SK-MEL-5 (cell line): ENCODE measurements around the gene HTD2. TPM values are rescaled to one million over a fixed set of nuclear protein-coding genes. Genes with fewer than 3 reads are reported as not detected.
"Not testable (repeated sequence)": the region's sequence is repeated elsewhere in the genome, so short reads cannot be mapped to it uniquely, and the experiment has no call there.

Experiments
- DNase-seq: peaks from one replicate; pipeline ENCODE4 v3.0.0-alpha.2; 2016; ENCODE audit warnings: low read depth, low spot score
- in situ Hi-C: cut with HindIII; loops from 2 replicates; pipeline ENCODE4 v1.10.0; 2016; ENCODE audit warnings: low sequenced_read_pairs, high pct_unique_total_duplicates, low pct_unique_long_range_greater_than_20kb
- total RNA-seq: library from RNA; depleted of rRNA; stranded (reverse); fragments of >200 nt; shearing (Covaris generic); gene quantifications from 2 replicates; pipeline ENCODE4 v1.2.3, GENCODE V29; 2014

HTD2 gene
- total RNA-seq, 1 experiment from 2014 or later, result 14.4 TPM

DNA sequence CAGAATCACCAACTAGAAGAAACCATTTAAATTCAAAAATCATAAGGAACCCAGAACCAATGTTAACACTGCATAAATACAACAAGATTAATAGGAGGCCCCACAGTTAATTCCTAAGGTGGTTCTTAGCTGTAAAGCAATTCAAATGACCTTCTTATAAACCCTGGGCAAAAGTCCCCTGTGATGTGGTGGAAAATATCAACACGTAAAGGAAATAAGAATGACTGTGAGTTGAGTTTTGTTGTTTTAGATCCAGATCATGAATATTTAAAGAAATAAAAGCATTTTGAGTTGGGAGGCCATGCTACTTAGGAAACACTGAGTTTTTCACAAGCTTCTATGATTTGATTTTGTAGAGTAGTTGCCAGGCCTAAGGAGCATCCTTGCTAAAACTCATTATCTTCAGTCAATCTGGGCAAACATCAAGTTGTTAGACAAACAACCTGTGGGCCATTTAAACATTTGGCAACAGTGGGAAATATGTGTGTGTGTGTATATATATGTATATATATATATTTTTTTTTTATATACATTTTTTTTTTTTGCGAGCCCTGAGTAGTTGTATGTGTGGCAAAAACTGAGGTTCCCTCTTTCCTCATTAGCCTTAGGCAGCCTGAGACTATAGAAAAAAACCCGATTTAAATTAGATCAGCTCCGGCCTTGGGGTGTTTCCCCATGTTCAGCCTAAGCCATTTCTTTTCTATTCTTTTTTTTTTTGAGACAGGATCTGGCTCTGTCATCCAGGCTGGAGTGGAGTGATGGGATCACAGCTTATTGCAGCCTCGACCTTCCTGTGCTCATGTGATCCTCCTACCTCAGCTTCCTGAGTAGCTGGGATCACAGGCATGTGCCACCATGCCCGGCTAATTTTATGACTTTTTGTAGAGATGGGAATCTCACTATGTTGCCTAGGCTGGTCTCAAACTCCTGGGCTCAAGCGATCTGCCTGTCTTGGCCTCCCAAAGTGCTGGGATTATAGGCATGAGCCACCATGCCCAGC is 18.4 kb downstream of the HTD2 start:
- in situ Hi-C loops, result no loop called here
- DNase-seq, result no peak

DNA sequence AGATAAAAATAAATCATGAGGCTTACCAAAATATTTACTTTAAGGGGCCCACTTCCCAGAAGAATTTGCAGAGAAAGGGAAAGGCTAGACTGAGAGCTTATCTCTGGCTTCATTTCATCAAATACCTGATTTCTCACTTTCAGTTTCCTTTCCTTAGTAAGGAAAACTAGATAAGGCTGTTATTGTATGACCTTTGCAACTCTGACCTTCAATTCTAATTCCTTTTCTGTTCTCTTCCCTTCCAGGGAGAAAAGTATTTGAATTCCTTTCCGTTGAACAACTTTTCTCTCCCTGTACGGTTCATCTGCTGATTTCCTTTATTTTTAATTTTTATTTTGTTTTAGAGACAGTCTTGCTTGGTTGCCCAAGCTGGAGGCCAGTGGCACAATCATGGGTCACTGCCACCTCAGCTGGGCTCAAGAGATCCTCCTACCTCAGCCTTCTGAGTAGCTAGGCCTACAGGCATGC is 19.2 kb downstream of the HTD2 start:
- in situ Hi-C loops, result no loop called here
- DNase-seq, result no peak

- DNase-seq, result no peak
- in situ Hi-C loops, result no loop called here
Measured at GRCh38 chr3:58326267-58326900, 20.1 kb downstream of the HTD2 start.

GRCh38 chr3:58329150-58329921 is 23.0 kb downstream of the HTD2 start:
- in situ Hi-C loops, result no loop called here
- no peak for DNase-seq

GRCh38 chr3:58329922-58330413 is 23.6 kb downstream of the HTD2 start:
- no peak for DNase-seq
- in situ Hi-C loops, result no loop called here

GRCh38 chr3:58331593-58332152 is 25.4 kb downstream of the HTD2 start:
- in situ Hi-C loops, result no loop called here
- DNase-seq, result no peak

GRCh38 chr3:58332575-58333188 is 26.4 kb downstream of the HTD2 start, which contains the start of gene PXK:
Gene PXK, plus strand, starts transcription at chr3:58332892. Its CDS starts 97 bp downstream, at chr3:58332989.
- in situ Hi-C loops, result no loop called here
- DNase-seq, result peak; percentile 70

DNA sequence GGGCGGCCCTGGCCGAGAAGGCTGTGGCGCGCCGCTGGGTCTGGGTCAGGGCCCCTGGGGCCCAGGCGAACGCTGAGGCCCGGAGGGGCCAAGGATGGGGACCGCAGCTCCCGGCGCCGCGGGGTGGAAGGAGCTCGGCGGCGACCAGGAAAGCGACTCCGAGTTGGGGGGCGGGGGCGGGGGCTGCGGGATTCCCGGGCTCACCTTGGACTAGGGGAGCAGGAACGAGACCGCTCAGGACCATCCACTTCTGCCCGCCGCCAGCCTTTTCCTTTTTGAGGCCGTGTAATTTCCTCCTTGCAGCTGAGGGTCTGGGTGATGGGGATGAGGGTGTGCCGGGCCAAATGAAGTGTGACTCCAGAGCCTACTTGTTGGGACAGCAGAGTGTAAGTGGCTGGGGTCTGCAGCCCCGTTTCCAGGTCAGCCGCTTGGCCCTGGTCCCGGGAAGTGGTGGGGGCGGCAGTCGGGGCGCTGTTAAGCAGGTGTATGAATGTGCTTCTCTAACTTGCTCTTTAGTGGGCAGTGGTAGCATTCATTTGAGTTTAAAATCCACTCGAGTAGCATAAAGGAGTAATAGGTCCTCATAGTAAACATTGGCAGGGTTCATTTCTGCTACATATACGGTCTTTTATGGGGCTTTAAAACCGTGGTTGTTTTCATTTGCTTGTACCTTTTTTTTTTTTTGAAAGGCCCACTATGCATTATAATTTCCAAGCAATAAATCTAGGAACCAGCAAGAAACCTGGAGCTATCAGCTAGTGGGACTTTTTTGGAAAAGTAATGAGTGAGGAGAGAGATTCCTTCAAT is 27.1 kb downstream of the HTD2 start:
- in situ Hi-C loops, result no loop called here
- peak; percentile 23 for DNase-seq

GRCh38 chr3:58334013-58334321 is 27.6 kb downstream of the HTD2 start:
- in situ Hi-C loops, result no loop called here
- peak; percentile 89 for DNase-seq

GRCh38 chr3:58334506-58334884 is 28.2 kb downstream of the HTD2 start:
- in situ Hi-C loops, result no loop called here
- DNase-seq, result no peak

DNA sequence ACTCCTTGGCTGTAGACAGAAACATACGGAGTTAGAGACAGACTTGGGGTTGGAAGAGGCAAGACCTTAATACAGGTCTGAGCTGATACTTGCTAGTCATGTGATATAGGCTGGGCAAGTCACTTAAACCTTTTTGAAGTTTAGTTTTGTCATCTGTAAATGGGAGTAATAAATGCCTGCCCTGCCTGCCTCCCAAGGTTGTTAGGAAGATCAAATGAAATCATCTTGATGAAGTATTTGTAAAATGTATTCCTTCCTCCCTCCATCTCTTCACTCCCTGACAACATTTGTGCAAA is 29.3 kb downstream of the HTD2 start:
- no peak for DNase-seq
- in situ Hi-C loops, result no loop called here

DNA sequence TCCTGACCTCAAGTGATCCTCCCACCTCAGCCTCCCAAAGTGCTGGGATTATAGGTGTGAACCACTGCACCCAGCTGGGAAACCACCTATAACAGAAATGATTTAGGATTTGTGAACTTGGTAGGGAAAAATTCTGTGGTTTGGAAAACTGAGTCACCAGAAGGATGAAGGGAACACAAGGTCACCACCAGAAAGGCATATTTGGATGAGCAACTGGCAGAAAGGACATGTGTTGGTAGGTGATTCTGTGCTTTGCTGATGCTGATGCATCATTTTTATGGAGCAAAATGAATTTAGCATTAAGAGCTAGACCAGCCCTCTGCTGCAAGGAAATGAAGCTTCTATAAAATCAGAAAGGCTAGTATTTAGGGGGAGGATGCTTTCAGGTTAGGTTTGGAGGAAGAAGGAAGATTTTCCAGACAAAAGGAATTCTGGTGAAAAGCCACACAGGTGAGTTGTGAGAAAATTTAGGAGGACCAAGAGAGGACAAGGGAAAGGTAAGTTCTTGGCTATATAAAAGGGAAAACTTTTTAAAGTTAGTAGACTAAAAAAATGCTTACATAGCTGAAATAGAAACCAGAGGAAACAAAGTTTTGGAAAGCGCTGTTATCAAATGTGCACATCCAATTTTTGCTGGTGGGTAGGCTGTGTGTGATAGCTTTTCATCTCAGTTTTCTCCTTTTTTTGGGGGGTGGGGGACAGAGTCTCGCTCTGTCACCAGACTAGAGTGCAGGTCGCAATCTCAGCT is 30.0 kb downstream of the HTD2 start:
- no peak for DNase-seq
- in situ Hi-C loops, result no loop called here

- no peak for DNase-seq
- in situ Hi-C loops, result no loop called here
Measured at GRCh38 chr3:58337190-58337589, 30.9 kb downstream of the HTD2 start.

- DNase-seq, in situ Hi-C loops: not testable (repeated sequence)
Measured at GRCh38 chr3:58339146-58339545, 32.8 kb downstream of the HTD2 start.

DNA sequence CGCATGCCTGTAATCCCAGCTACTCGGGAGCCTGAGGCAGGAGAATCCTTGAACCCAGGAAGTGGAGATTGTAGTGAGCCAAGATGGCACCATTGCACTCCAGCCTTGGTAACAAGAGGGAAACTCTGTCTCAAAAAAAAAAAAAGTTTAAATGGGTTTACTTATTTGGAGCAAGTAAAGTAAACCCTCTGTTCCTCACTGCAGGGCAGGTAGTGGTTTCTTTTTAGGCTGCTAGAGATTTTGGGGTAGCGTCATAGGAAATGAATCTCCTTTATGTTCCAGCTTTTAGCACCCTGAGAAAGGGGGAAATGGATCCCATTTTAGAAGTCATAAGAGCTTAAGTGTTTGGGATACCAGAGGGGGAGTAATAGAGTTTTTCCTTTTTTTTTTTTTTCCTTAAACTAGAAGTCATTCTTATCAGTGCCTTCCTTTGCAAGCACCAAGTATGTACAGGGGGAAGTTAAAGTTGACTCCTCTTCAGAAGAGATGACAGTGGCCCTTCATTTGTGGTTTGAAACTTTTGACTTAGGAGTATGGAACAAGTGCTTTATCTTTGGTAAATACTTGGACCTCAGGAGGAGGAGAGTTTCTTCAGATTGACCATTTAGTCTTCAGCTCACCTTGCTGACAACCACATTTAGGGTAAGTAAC is 34.4 kb downstream of the HTD2 start:
- DNase-seq, result no peak
- in situ Hi-C loops, result no loop called here

DNA sequence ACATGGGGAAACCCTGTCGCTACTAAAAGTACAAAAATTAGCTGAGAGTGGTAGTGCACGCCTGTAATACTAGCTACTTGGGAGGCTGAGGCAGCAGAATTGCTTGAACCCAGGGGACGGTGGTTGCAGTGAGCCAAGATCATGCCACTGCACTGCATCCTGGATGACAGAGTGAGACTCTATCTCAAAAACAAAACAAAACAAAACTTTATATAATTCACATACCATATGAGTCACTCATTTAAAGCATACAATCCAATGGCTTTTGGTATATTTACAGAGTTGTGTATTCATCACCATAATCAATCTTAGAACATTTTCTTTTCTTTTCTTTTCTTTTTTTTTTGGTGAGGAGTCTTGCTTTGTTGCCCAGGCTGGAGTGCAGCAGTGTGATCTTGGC is 35.1 kb downstream of the HTD2 start:
- in situ Hi-C loops, result no loop called here
- no peak for DNase-seq
